Stimulated activated naive CD8-positive, alpha-beta T cell treated with anti-CD3 and anti-CD28 coated beads, Interleukin-15, Interleukin-2, amounts not matched to agents 100 ng/mL and 50 ng/mL, for 24 hours (primary cell): ENCODE data around the gene SLC38A7.
A peak's percentile ranks its signal among the peaks of the same experiment; 100 is the strongest.
"Not testable (repeated sequence)": the region's sequence is repeated elsewhere in the genome, so short reads cannot be mapped to it uniquely, and the experiment has no call there.

Source experiments
- H3K27ac Mint-ChIP-seq: one replicate; pipeline ENCODE4 v1.8.0; 2021; ENCODE audit warnings: mild to moderate bottlenecking, mixed read lengths
- H3K27me3 Mint-ChIP-seq: one replicate; pipeline ENCODE4 v1.8.0; 2021; ENCODE audit warnings: mixed read lengths
- H3K36me3 Mint-ChIP-seq: one replicate; pipeline ENCODE4 v1.8.0; 2021; ENCODE audit warnings: low read depth, mixed read lengths
- H3K4me1 Mint-ChIP-seq: one replicate; pipeline ENCODE4 v1.8.0; 2021; ENCODE audit warnings: low read depth, mixed read lengths
- H3K4me3 Mint-ChIP-seq: one replicate; pipeline ENCODE4 v1.8.0; 2021; ENCODE audit warnings: mild to moderate bottlenecking, mixed read lengths
- H3K9me3 Mint-ChIP-seq: one replicate; pipeline ENCODE4 v1.8.0; 2021; ENCODE audit warnings: mixed read lengths

Gene SLC38A7

DNA sequence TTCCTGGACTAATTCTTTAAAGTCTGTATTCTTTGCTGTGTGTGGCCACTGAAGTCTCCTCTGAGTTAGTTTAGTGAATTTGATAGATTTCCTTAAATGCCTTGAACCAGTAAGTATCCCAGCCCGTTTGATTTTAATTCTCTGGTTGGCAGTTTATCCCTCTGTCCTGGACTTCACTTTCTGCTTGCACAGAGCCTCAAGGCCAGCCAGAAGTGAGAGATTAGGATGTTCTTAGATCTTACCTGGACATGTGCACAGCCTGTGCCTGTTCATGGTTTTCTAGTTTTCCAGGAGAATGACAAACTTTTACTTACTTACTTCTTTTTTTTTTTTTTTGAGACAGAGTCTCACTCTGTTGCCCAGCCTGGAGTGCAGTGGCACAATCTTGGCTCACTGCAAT is 10.8 kb upstream of the SLC38A7 start:
- Mint-ChIP-seq H3K27ac (no peak overlapping the region), H3K27me3 (no peaks in the 10 kb centered on the region), H3K4me3 (no peak overlapping the region), H3K36me3 (no peaks in the 10 kb centered on the region), H3K9me3 (no peaks in the 10 kb centered on the region), H3K4me1 (no peaks in the 10 kb centered on the region)

DNA sequence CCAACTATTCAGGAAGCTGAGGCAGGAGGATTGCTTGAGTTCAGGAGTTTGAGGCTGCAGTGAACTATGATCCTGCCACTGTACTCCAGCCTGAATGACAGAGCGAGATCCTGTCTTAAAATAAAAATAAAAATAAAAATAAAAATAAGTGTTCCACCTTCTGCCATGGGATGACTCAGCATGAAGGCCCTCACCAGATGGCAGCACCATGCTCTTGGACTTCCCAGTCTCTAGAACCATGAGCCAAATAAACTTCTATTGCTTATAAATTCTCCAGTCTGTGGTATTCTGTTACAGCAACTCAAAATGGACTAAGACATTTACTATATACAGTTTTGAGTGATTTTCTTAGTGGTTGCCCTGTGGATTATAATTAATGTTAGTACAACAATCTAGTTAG is 7.9 kb upstream of the SLC38A7 start:
- Mint-ChIP-seq H3K27me3 (peaks cover 4% of the 10 kb centered on the region), H3K27ac (no peak overlapping the region)

DNA sequence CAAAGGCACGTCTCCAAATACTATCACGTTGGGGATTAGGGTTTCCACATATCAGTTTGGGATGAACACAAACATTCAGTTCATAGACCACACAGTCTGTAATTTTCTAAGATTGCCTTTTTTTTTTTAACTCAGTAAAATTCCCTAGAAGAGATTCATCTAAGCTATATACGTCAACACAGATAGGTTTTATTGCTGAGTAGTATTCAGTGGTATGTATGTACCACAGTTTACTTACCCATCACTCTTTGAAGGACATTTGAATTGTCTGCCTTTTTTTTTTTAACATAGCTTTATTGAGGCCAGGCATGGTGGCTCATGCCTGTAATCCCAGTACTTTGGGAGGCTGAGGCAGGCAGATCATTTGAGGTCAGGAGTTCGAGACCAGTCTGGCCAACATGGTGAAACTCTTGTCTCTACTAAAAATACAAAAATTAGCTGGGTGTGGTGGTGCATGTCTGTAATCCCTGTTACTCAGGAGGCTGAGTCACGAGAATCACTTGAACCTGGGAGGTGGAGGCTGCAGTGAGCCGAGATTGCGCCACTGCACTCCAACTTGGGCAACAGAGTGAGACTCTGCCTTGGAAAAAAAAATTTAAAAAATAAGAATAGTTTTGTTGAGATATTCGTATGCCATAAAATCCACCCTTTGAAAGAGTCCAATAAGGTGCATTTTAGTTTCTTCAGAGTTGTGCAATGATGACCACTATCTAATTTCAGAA is 2.6 kb upstream of the SLC38A7 start:
- H3K27ac Mint-ChIP-seq, H3K36me3 Mint-ChIP-seq, H3K27me3 Mint-ChIP-seq, H3K4me3 Mint-ChIP-seq, H3K9me3 Mint-ChIP-seq: not testable (repeated sequence)
- peaks cover 21% of the 10 kb centered on the region for H3K4me1 Mint-ChIP-seq

More for the DNA sequence above, 7.9 kb upstream of the SLC38A7 start:
- Mint-ChIP-seq H3K4me1 (no peaks in the 10 kb centered on the region), H3K4me3 (no peak overlapping the region), H3K9me3 (no peaks in the 10 kb centered on the region), H3K36me3 (no peaks in the 10 kb centered on the region)

DNA sequence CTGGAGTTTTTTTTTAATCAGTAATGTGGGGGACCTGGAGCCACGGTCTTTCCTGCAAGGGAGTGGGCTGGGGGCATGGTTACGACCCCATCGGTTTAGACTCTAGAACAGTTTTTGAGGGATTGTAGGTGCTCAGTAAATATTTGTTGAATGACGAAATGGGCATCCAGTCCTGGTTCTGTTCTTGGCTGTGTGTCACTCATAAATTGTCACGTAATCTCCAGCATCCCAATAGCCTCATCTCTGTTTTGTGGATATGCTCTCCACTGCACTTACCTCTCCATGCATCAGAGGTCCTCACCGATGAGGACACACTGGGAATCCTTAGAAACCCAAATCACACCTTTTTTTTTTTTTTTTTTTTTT is 497 bp upstream of the SLC38A7 start:
- H3K27me3 Mint-ChIP-seq = peaks cover 4% of the 10 kb centered on the region
- H3K4me1 Mint-ChIP-seq = peaks cover 21% of the 10 kb centered on the region
- H3K4me3 Mint-ChIP-seq = peak overlapping the region; percentile 88
- no peaks in the 10 kb centered on the region for H3K9me3 Mint-ChIP-seq
- H3K36me3 Mint-ChIP-seq = no peaks in the 10 kb centered on the region
- peak overlapping the region; percentile 65 for H3K27ac Mint-ChIP-seq

DNA sequence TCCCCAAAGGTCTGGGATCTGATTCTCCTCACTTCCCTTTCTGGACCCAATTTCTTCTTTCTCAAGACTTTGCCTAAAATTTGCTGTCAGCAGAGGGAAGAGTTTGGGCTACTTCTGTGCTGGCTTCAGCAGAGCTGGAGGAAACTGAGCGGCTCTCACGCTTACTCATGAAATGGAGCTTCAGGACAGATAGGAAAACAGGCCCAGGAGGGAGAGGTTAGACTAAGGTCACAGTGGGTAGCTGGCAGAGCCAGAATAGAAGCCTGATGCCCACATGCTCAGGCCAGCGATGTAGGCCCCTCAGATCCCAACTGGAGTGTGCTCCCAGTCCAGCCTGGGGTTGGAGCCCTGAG is 593 bp downstream of the SLC38A7 start:
- H3K9me3 Mint-ChIP-seq = no peaks in the 10 kb centered on the region
- H3K4me1 Mint-ChIP-seq = peaks cover 21% of the 10 kb centered on the region
- H3K27ac Mint-ChIP-seq = peak overlapping the region; percentile 65
- H3K36me3 Mint-ChIP-seq = no peaks in the 10 kb centered on the region
- H3K4me3 Mint-ChIP-seq = peak overlapping the region; percentile 88
- no peaks in the 10 kb centered on the region for H3K27me3 Mint-ChIP-seq

DNA sequence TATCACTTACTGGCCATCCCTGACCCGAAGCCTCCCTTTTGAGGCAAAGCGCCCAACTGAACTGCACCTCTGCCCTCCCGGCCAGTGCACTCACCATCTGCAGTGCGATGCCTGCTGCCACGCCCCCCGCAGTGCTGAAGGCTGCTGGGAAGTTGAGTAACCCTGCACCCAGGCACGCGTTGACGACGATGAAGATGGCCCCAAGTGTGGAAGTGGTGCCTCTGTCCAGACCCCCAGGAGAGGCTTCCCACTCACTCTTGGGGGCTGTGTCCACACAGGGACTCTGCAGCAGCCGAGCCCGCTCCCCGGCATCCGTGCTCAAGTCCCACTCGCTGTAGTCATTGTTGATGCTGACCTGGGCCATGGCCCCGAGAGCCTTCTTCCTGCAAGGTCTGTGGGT is 4.8 kb downstream of the SLC38A7 start:
- H3K36me3 Mint-ChIP-seq = no peaks in the 10 kb centered on the region
- H3K27me3 Mint-ChIP-seq = no peaks in the 10 kb centered on the region
- no peak overlapping the region for H3K27ac Mint-ChIP-seq
- H3K9me3 Mint-ChIP-seq = no peaks in the 10 kb centered on the region
- H3K4me3 Mint-ChIP-seq = no peak overlapping the region
- H3K4me1 Mint-ChIP-seq = peaks cover 17% of the 10 kb centered on the region

DNA sequence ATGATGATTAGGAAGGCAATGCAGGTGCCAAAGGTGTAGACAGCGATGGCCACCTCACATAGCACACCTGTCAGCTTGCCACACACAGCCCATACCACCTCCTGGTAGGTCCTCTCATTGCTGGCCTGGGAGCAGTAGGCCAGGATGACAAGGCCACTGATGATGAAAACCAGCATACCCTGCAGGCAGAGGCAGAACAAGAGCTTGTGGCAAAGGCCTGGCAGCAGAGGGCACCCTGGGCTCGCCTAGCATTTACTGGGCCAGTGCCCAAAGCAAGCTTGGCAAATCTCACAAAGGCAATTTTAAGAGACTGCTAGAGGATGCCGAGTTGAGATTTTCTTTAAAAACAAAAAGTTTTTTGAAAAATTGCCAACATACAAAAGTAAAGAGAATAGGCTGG is 5.9 kb downstream of the SLC38A7 start:
- no peak overlapping the region for H3K4me3 Mint-ChIP-seq
- H3K4me1 Mint-ChIP-seq = peaks cover 9% of the 10 kb centered on the region
- no peaks in the 10 kb centered on the region for H3K36me3 Mint-ChIP-seq
- no peak overlapping the region for H3K27ac Mint-ChIP-seq
- H3K27me3 Mint-ChIP-seq = no peaks in the 10 kb centered on the region
- no peaks in the 10 kb centered on the region for H3K9me3 Mint-ChIP-seq

DNA sequence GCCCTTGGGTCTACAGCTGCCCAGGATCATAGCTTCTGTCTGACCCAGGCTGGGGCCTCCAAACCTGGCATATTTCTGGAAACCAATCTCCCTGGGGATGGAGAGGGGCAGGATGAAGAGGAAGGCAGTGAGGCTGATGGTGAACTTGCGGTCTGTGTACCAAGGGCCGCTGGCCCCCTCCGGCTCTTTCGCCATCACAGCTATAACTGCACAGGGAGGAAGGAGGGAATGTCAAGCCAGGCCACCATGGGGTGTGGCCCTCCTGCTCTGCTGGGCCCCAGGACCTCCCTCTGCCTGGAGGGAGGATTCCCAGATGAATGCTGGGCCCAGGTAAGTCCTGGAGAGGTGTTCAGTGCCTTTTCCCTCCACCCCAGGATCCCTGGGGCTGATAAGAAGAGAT is 6.3 kb downstream of the SLC38A7 start:
- peaks cover 5% of the 10 kb centered on the region for H3K4me1 Mint-ChIP-seq
- no peak overlapping the region for H3K27ac Mint-ChIP-seq
- H3K4me3 Mint-ChIP-seq = no peak overlapping the region
- H3K9me3 Mint-ChIP-seq = no peaks in the 10 kb centered on the region
- H3K27me3 Mint-ChIP-seq = no peaks in the 10 kb centered on the region
- H3K36me3 Mint-ChIP-seq = no peaks in the 10 kb centered on the region

DNA sequence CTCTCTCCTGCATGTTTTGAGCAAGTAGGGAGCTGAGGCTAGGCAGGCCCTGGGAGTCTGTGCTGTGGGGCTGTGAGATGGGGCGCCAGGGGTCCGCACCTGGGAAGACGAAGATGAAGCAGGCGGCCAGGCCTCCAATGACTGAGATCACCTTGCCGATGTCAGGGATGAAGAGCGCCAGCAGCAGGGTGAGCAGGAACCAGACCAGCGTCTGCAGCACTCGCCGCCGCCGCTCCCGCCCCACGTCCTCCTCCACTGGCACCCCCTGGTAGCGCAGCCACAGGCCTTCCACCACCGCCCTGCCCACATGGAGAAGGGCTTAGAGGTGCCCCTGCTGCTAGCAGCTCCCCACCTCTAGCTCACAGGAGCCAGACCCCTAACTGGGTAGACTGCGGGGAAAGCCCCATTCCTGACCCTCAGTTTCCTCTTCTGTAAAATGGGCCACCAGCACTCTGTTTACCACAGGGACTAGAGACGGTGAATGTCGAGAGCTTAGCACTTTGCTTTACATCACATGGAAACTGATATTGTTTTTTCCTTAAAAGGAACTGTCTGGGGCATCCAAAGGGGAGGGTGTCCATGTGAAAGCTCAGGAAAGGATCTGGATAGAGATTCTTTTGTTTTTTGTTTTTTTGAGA is 13.5 kb downstream of the SLC38A7 start:
- Mint-ChIP-seq H3K4me3 (no peak overlapping the region), H3K9me3 (no peaks in the 10 kb centered on the region), H3K36me3 (peaks cover 15% of the 10 kb centered on the region), H3K4me1 (no peaks in the 10 kb centered on the region), H3K27ac (no peak overlapping the region), H3K27me3 (no peaks in the 10 kb centered on the region)

DNA sequence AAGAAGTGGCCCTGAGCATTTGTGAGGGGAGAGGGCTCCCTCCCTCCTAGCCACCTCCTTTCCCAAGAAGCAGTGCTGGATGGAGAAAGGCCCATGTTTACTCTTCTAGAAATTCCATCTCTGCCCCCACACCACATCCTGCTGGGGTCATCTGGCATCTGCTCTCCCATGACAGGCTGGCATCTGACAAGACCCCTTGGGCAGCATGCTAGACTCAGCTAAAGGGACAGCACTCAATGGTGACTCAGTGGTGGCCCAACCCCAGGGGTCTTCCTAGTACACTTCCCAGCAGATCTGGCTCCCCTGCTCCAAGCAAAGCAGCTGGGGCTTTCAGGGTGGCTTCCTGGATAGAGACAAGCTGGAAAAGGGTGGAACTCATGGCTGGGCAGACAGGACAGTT is 14.4 kb downstream of the SLC38A7 start:
- no peak overlapping the region for H3K27ac Mint-ChIP-seq
- H3K27me3 Mint-ChIP-seq = no peaks in the 10 kb centered on the region
- H3K36me3 Mint-ChIP-seq = peaks cover 15% of the 10 kb centered on the region
- no peaks in the 10 kb centered on the region for H3K4me1 Mint-ChIP-seq
- H3K9me3 Mint-ChIP-seq = no peaks in the 10 kb centered on the region
- no peak overlapping the region for H3K4me3 Mint-ChIP-seq

DNA sequence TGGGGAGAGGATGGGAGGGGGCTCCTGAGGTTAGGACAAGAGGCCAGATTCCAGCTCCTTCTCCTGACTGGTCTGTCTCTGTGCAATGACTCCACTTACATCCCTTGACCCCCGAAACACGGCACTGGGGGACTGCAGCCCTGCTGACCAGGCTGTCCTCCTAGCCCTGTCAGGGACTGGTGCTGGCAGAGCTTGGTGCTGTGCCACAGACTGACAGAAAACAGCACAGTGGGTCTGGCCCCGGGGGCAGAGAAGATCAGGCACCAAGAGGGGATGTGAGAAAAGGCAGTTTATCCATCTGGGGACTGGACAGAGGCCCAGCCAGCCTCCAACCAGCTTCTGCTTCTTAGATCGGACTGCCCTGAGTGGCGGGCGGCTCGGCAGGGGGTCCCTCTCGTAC is 19.4 kb downstream of the SLC38A7 start:
- Mint-ChIP-seq H3K4me1 (no peaks in the 10 kb centered on the region), H3K9me3 (no peaks in the 10 kb centered on the region), H3K36me3 (peaks cover 14% of the 10 kb centered on the region), H3K27ac (no peak overlapping the region), H3K4me3 (no peak overlapping the region), H3K27me3 (no peaks in the 10 kb centered on the region)

DNA sequence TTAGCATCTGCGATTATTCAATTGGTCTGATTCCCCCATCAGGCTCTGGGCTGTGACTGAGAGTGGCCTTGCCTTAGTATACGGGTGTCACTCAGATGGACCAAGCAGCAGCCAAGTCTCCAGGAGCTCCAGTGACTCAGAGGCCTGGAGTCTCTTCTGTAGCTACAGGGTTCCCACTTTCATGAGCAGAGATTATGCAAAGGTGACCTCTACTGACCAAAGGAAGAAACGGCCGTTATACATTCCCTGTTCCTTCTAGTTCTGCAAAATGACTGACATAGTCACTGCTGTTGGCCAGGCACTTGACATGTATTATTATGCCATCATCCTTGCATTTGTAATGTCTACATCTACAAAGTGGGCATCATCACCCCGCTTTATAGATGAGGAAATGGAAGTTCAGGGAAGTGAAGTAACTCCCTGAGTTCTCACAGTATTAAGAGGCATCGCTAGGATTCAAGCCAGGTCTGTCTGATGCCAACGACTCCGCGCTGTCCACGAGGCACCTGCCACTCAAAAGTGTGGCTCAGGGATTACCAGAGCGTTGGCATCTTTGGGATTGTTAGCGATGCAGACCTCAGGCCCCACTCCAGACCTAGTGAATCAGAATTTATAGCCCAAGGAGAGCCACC is 23.3 kb downstream of the SLC38A7 start:
- H3K27me3 Mint-ChIP-seq = peaks cover 4% of the 10 kb centered on the region
- no peak overlapping the region for H3K27ac Mint-ChIP-seq
- H3K4me1 Mint-ChIP-seq = no peaks in the 10 kb centered on the region
- H3K4me3 Mint-ChIP-seq = no peak overlapping the region
- H3K36me3 Mint-ChIP-seq = peaks cover under 1% of the 10 kb centered on the region
- no peaks in the 10 kb centered on the region for H3K9me3 Mint-ChIP-seq

DNA sequence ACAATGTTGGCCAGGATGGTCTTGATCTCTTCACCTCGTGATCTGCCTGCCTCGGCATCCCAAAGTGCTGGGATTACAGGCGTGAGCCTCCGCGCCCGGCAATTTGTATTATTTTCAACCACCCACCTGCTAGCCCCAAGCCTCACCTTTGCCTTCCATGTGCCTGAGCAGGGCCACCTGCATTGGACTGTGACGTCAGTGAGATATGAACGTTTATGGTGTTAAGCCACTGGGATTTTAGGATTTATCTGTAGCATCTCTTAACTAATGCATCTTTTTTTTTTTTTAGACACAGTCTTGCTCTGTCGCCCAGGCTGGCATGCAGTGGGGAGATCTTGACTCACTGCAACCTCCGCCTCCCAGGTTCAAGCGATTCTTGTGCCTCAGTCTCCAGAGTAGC is 24.7 kb downstream of the SLC38A7 start:
- not testable (repeated sequence) for H3K9me3 Mint-ChIP-seq, H3K4me3 Mint-ChIP-seq, H3K27me3 Mint-ChIP-seq, H3K27ac Mint-ChIP-seq, H3K4me1 Mint-ChIP-seq, H3K36me3 Mint-ChIP-seq

DNA sequence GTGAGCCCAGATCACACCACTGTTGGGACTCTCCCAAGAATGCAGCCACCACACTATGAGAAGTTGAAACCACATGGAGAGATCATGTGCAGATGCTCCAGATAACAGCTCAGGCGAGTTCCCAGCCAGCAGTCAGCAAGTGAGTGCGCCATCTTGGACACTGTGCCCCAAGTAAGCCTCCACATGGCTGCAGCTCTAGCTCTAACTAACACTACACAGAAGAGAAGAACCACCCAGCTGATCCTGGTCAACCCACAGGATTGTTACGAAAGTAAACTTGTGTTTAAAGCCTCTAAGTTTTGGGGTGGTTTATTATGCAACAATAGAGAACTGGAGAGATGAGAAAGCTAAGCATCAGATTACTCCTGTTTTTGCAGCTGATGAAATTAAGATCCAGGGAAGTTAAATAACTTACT is 25.8 kb downstream of the SLC38A7 start:
- Mint-ChIP-seq H3K36me3 (no peaks in the 10 kb centered on the region), H3K4me1 (no peaks in the 10 kb centered on the region), H3K4me3 (no peak overlapping the region), H3K27me3 (peaks cover 4% of the 10 kb centered on the region), H3K9me3 (no peaks in the 10 kb centered on the region), H3K27ac (no peak overlapping the region)

DNA sequence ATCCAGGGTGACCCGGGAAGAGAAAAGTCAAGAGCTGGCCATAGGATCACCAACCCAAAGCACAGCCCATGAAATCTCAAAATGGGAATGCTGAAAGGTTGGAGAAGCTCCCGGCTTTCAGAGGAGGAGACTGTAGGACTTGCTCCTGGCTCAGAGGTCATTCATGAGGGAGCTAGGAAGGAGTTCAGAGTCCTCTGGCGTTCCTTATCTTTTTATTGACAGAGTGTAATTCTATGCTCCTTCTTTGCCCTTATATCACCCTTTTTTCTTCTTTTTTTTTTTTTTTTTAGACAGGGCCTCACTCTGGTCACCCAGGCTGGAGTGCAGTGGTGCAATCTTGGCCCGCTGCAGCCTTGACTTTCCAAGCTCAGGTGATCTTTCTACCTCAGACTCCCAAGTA is 27.7 kb downstream of the SLC38A7 start:
- Mint-ChIP-seq H3K36me3 (no peaks in the 10 kb centered on the region), H3K9me3 (no peaks in the 10 kb centered on the region), H3K4me3 (no peak overlapping the region), H3K27me3 (peaks cover 4% of the 10 kb centered on the region), H3K27ac (no peak overlapping the region), H3K4me1 (no peaks in the 10 kb centered on the region)

DNA sequence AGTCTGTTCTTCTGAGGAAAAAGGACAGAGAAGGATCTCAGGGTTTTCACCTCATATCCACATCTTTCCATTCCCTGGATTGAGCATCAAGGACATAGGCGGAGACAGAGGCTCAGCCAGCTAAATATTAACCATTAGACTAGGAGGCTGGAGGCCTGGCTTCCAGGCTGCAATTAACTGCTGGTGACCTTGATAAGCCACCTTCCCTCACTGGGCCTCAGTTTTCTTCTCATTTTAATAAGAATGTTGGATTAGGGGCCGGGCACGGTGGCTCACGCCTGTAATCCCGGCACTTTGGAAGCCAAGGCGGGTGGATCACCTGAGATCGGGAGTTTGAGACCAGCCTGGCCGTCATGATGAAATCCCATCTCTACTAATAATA is 29.4 kb downstream of the SLC38A7 start:
- H3K36me3 Mint-ChIP-seq = no peaks in the 10 kb centered on the region
- peaks cover 4% of the 10 kb centered on the region for H3K27me3 Mint-ChIP-seq
- no peaks in the 10 kb centered on the region for H3K4me1 Mint-ChIP-seq
- no peak overlapping the region for H3K4me3 Mint-ChIP-seq
- no peaks in the 10 kb centered on the region for H3K9me3 Mint-ChIP-seq
- no peak overlapping the region for H3K27ac Mint-ChIP-seq
